HG02763 (cell line): Measurements from ENCODE around the gene PLEKHJ1.

Experiments used
- ATAC-seq: cut with Tn5 transposase; IDR thresholded peaks from one replicate; pipeline ENCODE4 v1.9.1; 2021; ENCODE audit warnings: mild to moderate bottlenecking, moderate library complexity; ENCODE audit not compliant: unreplicated experiment

Gene PLEKHJ1

GRCh38 chr19:2237051-2237868 lies 1.1 kb upstream of the PLEKHJ1 start:
- ATAC-seq, result peak; percentile 18

- ATAC-seq, result no peak
Measured at GRCh38 chr19:2236064-2236313, 140 bp downstream of the PLEKHJ1 start.

GRCh38 chr19:2235381-2236063 lies 607 bp downstream of the PLEKHJ1 start:
- ATAC-seq, result peak; percentile 12

- no peak for ATAC-seq
Measured at GRCh38 chr19:2234996-2235380, 1.1 kb downstream of the PLEKHJ1 start.

GRCh38 chr19:2233601-2234280 lies 2.4 kb downstream of the PLEKHJ1 start:
- ATAC-seq, result no peak

- no peak for ATAC-seq
Measured at GRCh38 chr19:2232286-2233151, 3.6 kb downstream of the PLEKHJ1 start.

- ATAC-seq, result no peak
Measured at GRCh38 chr19:2231621-2232221, 4.4 kb downstream of the PLEKHJ1 start.

- no peak for ATAC-seq
Measured at GRCh38 chr19:2230807-2231533, 5.2 kb downstream of the PLEKHJ1 start.

GRCh38 chr19:2230033-2230531 lies 6.0 kb downstream of the PLEKHJ1 start:
- ATAC-seq, result no peak

- ATAC-seq, result no peak
Measured at GRCh38 chr19:2229103-2230032, 6.8 kb downstream of the PLEKHJ1 start.

GRCh38 chr19:2228157-2229030 lies 7.7 kb downstream of the PLEKHJ1 start:
- ATAC-seq, result no peak

- no peak for ATAC-seq
Measured at GRCh38 chr19:2227415-2228156, 8.5 kb downstream of the PLEKHJ1 start.

GRCh38 chr19:2226840-2227360 lies 9.2 kb downstream of the PLEKHJ1 start:
- no peak for ATAC-seq

GRCh38 chr19:2226051-2226839 lies 9.9 kb downstream of the PLEKHJ1 start:
- no peak for ATAC-seq

- ATAC-seq, result no peak
Measured at GRCh38 chr19:2225415-2226050, 10.6 kb downstream of the PLEKHJ1 start.
